ENCODE results near the gene SURF6.

DNA sequence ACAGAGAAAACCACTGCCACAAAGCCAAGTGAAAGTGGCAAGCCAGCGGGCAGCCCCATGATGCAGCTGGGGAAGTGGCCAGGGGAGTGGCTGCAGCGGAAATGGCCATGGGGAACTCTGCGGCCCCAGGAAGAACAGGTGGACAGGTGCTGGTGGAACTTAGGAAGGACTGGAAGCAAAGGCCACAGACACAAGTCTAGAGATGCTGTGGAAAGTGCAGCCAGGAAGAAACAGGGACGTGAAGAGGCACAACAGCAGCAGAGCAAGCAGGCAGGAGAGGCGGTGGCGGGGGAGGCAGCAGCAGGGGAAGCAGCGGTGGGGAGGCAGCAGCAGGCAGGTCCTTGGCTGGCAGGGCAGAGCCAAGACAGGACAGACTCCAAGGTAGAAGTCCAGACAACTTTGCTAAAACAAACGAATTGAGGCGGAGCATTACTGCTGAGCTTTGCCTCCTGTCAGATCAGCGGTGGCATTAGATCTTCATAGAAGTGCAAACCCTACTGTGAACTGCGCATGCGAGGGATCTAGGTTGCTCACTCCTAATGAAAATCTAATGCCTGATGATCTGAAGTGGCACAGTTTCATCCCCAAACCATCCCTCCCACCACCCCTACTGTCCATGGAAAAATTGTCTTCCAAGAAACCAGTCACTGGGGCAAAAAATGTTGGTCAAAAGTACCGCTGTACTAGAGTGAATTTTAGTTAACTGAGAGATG is 11.8 kb downstream of the SURF6 start:
- TF ChIP-seq TAF1 (IDR thresholded peaks at IDR 0.05; ENCODE audit: borderline replicate concordance, insufficient read depth, low read length), result no peak
- TF ChIP-seq, protein P1, sequence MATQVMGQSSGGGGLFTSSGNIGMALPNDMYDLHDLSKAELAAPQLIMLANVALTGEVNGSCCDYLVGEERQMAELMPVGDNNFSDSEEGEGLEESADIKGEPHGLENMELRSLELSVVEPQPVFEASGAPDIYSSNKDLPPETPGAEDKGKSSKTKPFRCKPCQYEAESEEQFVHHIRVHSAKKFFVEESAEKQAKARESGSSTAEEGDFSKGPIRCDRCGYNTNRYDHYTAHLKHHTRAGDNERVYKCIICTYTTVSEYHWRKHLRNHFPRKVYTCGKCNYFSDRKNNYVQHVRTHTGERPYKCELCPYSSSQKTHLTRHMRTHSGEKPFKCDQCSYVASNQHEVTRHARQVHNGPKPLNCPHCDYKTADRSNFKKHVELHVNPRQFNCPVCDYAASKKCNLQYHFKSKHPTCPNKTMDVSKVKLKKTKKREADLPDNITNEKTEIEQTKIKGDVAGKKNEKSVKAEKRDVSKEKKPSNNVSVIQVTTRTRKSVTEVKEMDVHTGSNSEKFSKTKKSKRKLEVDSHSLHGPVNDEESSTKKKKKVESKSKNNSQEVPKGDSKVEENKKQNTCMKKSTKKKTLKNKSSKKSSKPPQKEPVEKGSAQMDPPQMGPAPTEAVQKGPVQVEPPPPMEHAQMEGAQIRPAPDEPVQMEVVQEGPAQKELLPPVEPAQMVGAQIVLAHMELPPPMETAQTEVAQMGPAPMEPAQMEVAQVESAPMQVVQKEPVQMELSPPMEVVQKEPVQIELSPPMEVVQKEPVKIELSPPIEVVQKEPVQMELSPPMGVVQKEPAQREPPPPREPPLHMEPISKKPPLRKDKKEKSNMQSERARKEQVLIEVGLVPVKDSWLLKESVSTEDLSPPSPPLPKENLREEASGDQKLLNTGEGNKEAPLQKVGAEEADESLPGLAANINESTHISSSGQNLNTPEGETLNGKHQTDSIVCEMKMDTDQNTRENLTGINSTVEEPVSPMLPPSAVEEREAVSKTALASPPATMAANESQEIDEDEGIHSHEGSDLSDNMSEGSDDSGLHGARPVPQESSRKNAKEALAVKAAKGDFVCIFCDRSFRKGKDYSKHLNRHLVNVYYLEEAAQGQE (IDR thresholded peaks at IDR 0.05; ENCODE audit: insufficient read depth in 1 of 2, low read depth in 2 of 2, low read length in 2 of 2), result no peak
- no peak for TF ChIP-seq POLR2AphosphoS5 (IDR thresholded peaks at IDR 0.05; ENCODE audit: low read depth, low read length)
- TF ChIP-seq SIN3A (IDR thresholded peaks at IDR 0.05; ENCODE audit: borderline replicate concordance, insufficient read depth, low read length), result no peak

Data from PFSK-1 (cell line).